ENCODE measurements around the gene NEDD8. TPM values are rescaled to one million over a fixed set of nuclear protein-coding genes. Genes with fewer than 3 reads are reported as not detected.

Gene NEDD8
- 226 and 239 TPM in 2 replicates for total RNA-seq

GRCh38 chr14:24232121-24232644 is at the start of gene NEDD8:
Gene NEDD8 (minus strand): TSS chr14:24232367. CDS start chr14:24232267, 100 bp downstream.

GRCh38 chr14:24271134-24271833 is 39.1 kb upstream of the NEDD8 start, which contains the start of gene RABGGTA:
Gene RABGGTA (minus strand): TSS chr14:24271597. CDS start chr14:24271115, 482 bp downstream.

GRCh38 chr14:24262821-24263733 is 30.9 kb upstream of the NEDD8 start, which contains the start of gene TGM1:
Gene TGM1 (minus strand): TSS chr14:24263177. CDS start chr14:24262352, 825 bp downstream.

GRCh38 chr14:24232645-24233537 is 724 bp upstream of the NEDD8 start, which contains the start of gene GMPR2:
Gene GMPR2 (plus strand): TSS chr14:24232929. CDS start chr14:24233254, 325 bp downstream.

GRCh38 chr14:24215495-24216344 is 16.4 kb downstream of the NEDD8 start, which contains the start of gene MDP1:
Gene MDP1 (minus strand): TSS chr14:24216066. CDS start chr14:24215955, 111 bp downstream.

GRCh38 chr14:24212924-24213865 is 19.0 kb downstream of the NEDD8 start, which contains the start of gene CHMP4A:
Gene CHMP4A (minus strand): TSS chr14:24213488. CDS start chr14:24213439, 49 bp downstream.

GRCh38 chr14:24195186-24196070 is 36.7 kb downstream of the NEDD8 start, which contains the start of gene TM9SF1:
Gene TM9SF1 (minus strand): TSS chr14:24195441. CDS start chr14:24195019, 422 bp downstream.

GRCh38 chr14:24188251-24189058 is 43.7 kb downstream of the NEDD8 start, which contains the start of gene IPO4:
Gene IPO4 (minus strand): TSS chr14:24188816. CDS start chr14:24188787, 29 bp downstream.

GRCh38 chr14:24171422-24172260 is 60.5 kb downstream of the NEDD8 start, which contains the start of gene REC8:
Gene REC8 (plus strand): TSS chr14:24172080. CDS start chr14:24172553, 473 bp downstream.

Other genes starting within 250 kb of the NEDD8 start
- 13.9 and 16.8 TPM in 2 replicates for gene DHRS4L2, start 243.4 kb downstream of the NEDD8 start, total RNA-seq
- gene CARMIL3, start 180.4 kb downstream of the NEDD8 start, total RNA-seq = under 0.01 TPM in 2 replicates
- gene CPNE6, start 160.8 kb downstream of the NEDD8 start, total RNA-seq = not detected in 2 replicates
- gene PCK2, start 138.1 kb downstream of the NEDD8 start, total RNA-seq = 20.1 and 38.3 TPM in 2 replicates
- 50.9 and 53.0 TPM in 2 replicates for gene DCAF11, start 117.6 kb downstream of the NEDD8 start, total RNA-seq
- gene NRL, start 117.4 kb downstream of the NEDD8 start, total RNA-seq = 0.28 and 0.46 TPM in 2 replicates
- gene FITM1, start 101.7 kb downstream of the NEDD8 start, total RNA-seq = under 0.01 TPM in 1 of 2 replicates, not detected in the other
- gene PSME1, start 96.2 kb downstream of the NEDD8 start, total RNA-seq = 104 and 134 TPM in 2 replicates
- gene EMC9, start 90.8 kb downstream of the NEDD8 start, total RNA-seq = 17.4 and 17.8 TPM in 2 replicates
- gene PSME2, start 85.8 kb downstream of the NEDD8 start, total RNA-seq = 83.8 and 104 TPM in 2 replicates
- gene RNF31, start 84.9 kb downstream of the NEDD8 start, total RNA-seq = 25.0 and 32.0 TPM in 2 replicates
- 65.7 and 69.2 TPM in 2 replicates for gene IRF9, start 71.1 kb downstream of the NEDD8 start, total RNA-seq
- gene REC8, start 60.3 kb downstream of the NEDD8 start, total RNA-seq = 0.85 and 1.2 TPM in 2 replicates
- 27.4 and 27.8 TPM in 2 replicates for gene IPO4, start 43.6 kb downstream of the NEDD8 start, total RNA-seq
- 50.9 and 58.4 TPM in 2 replicates for gene TM9SF1, start 36.9 kb downstream of the NEDD8 start, total RNA-seq
- 0.14 and 0.28 TPM in 2 replicates for gene TSSK4, start 26.7 kb downstream of the NEDD8 start, total RNA-seq
- 19.7 and 20.3 TPM in 2 replicates for gene CHMP4A, start 18.9 kb downstream of the NEDD8 start, total RNA-seq
- 16.2 and 17.7 TPM in 2 replicates for gene MDP1, start 16.3 kb downstream of the NEDD8 start, total RNA-seq
- gene GMPR2, start 562 bp upstream of the NEDD8 start, total RNA-seq = 123 and 126 TPM in 2 replicates
- gene TINF2, start 10.3 kb upstream of the NEDD8 start, total RNA-seq = 37.0 and 42.7 TPM in 2 replicates
- 0.71 and 1.6 TPM in 2 replicates for gene TGM1, start 30.8 kb upstream of the NEDD8 start, total RNA-seq
- 16.6 and 20.1 TPM in 2 replicates for gene RABGGTA, start 39.2 kb upstream of the NEDD8 start, total RNA-seq
- gene DHRS1, start 67.4 kb upstream of the NEDD8 start, total RNA-seq = 7.2 and 10.5 TPM in 2 replicates
- gene NOP9, start 67.5 kb upstream of the NEDD8 start, total RNA-seq = 14.2 and 17.1 TPM in 2 replicates
- 1.00 and 1.8 TPM in 2 replicates for gene CIDEB, start 75.6 kb upstream of the NEDD8 start, total RNA-seq
- 1.6 and 2.7 TPM in 2 replicates for gene LTB4R2, start 77.8 kb upstream of the NEDD8 start, total RNA-seq
- 0.71 and 1.9 TPM in 2 replicates for gene LTB4R, start 79.1 kb upstream of the NEDD8 start, total RNA-seq
- gene ADCY4, start 102.7 kb upstream of the NEDD8 start, total RNA-seq = 3.4 and 5.3 TPM in 2 replicates
- 2.5 and 2.8 TPM in 2 replicates for gene RIPK3, start 107.6 kb upstream of the NEDD8 start, total RNA-seq
- 48.2 and 66.7 TPM in 2 replicates for gene NFATC4, start 135.8 kb upstream of the NEDD8 start, total RNA-seq
- 6.4 and 10.2 TPM in 2 replicates for gene NYNRIN, start 166.6 kb upstream of the NEDD8 start, total RNA-seq
- 3.3 and 3.4 TPM in 2 replicates for gene CBLN3, start 197.3 kb upstream of the NEDD8 start, total RNA-seq
- gene KHNYN, start 197.6 kb upstream of the NEDD8 start, total RNA-seq = 42.5 and 60.6 TPM in 2 replicates
- 9.4 and 10.3 TPM in 2 replicates for gene SDR39U1, start 210.4 kb upstream of the NEDD8 start, total RNA-seq

All from smooth muscle cell of bladder (primary cell).